Endothelial cell of umbilical vein (primary cell): ENCODE data around the gene FAM156B. TPM values are rescaled to one million over a fixed set of nuclear protein-coding genes. Genes with fewer than 3 reads are reported as not detected.
"Not testable (repeated sequence)": the region's sequence is repeated elsewhere in the genome, so short reads cannot be mapped to it uniquely, and the experiment has no call there.

Source experiments
- Bru-seq: library from RNA; stranded (reverse); fragments of 400-500 nt; gene quantifications from one replicate; lab custom pipeline; 2021; lab: Mats Ljungman, UMichigan
- BruChase-seq, 2 experiments: library from RNA; stranded (reverse); fragments of 400-500 nt; gene quantifications; one replicate each; lab custom pipeline; 2021; lab: Mats Ljungman, UMichigan
- BruUV-seq: library from RNA; stranded (reverse); fragments of 400-500 nt; replicated peaks from 2 replicates; lab custom pipeline; 2021; lab: Mats Ljungman, UMichigan
- CTCF ChIA-PET: fragments of 300-600, 350-600 bp; sonication (Branson Sonifier 250); formaldehyde crosslinking; loops from one replicate; lab custom pipeline; 2021; ENCODE audit warnings: antibody characterized with exemption, inconsistent platforms; lab: Charles Lee
- POLR2A ChIA-PET: fragments of 300-600, 350-600 bp; sonication (Branson Sonifier 250); formaldehyde crosslinking; loops from one replicate; lab custom pipeline; 2021; ENCODE audit warnings: antibody characterized with exemption, inconsistent platforms; lab: Charles Lee
- DNase-seq: peaks from one replicate; pipeline ENCODE4 v3.0.0-alpha.2; 2011; ENCODE audit warnings: low read depth, low spot score
- FAIRE-seq: peaks from 2 replicates; lab custom pipeline; 2011; peaks lifted over from hg19 to GRCh38; lab: Jason Lieb, UNC
- H2AFZ ChIP-seq: 2 replicates; pipeline ENCODE4 v1.6.0; 2012; ENCODE audit warnings: low read depth, low read length, control low read depth, inconsistent platforms
- H3K27ac ChIP-seq: 2 replicates; pipeline ENCODE4 v1.5.1; 2011; ENCODE audit warnings: low read depth, mild to moderate bottlenecking, control low read depth, low read length, moderate library complexity; ENCODE audit not compliant: insufficient read depth
- H3K27me3 ChIP-seq, 2 experiments: 2 replicates each; pipeline versions ENCODE4 v1.6.0 to v1.6.1; 2011; ENCODE audit warnings: low read length in 2 of 2, mixed read lengths in 1 of 2; ENCODE audit not compliant: control insufficient read depth in 2 of 2, insufficient read depth in 2 of 2
- H3K36me3 ChIP-seq, 2 experiments: 2 replicates in 1 of 2; 3 replicates in 1 of 2; pipeline ENCODE4 v1.5.1; 2011; ENCODE audit warnings: low read length in 2 of 2, mild to moderate bottlenecking in 1 of 2, moderate library complexity in 1 of 2; ENCODE audit not compliant: control insufficient read depth in 2 of 2, insufficient read depth in 2 of 2; ENCODE audit errors: extremely low read depth in 1 of 2
- H3K4me1 ChIP-seq: 3 replicates; pipeline ENCODE4 v1.5.1; 2011; ENCODE audit warnings: mild to moderate bottlenecking, low read length; ENCODE audit not compliant: control insufficient read depth, insufficient read depth; ENCODE audit errors: extremely low read depth
- H3K4me2 ChIP-seq: 2 replicates; pipeline ENCODE4 v1.6.1; 2011; ENCODE audit warnings: low read length, control low read depth, mixed read lengths; ENCODE audit not compliant: insufficient read depth
- H3K4me3 ChIP-seq, 3 experiments: fragments of 200-600 bp in 1 of 3; sonication (generic), shearing (Covaris generic) in 1 of 3; replicated peaks in 1 of 3; 2 replicates each; pipeline ENCODE4 v1.5.1; 2011 to 2016; ENCODE audit warnings: control low read depth in 3 of 3, low read length in 3 of 3, mild to moderate bottlenecking in 2 of 3, inconsistent platforms in 1 of 3, low read depth in 1 of 3, moderate library complexity in 1 of 3; ENCODE audit not compliant: insufficient read depth in 1 of 3
- H3K79me2 ChIP-seq: 2 replicates; pipeline ENCODE4 v1.6.0; 2012; ENCODE audit warnings: low read length, inconsistent platforms; ENCODE audit not compliant: control insufficient read depth, insufficient read depth
- H3K9ac ChIP-seq: replicated peaks from 2 replicates; pipeline ENCODE3; 2011; ENCODE audit warnings: low read length, control low read depth; ENCODE audit not compliant: insufficient read depth; ENCODE audit errors: extremely low read depth
- H3K9me1 ChIP-seq: replicated peaks from 3 replicates; pipeline ENCODE4 v1.6.0; 2011; ENCODE audit warnings: mild to moderate bottlenecking, low read length; ENCODE audit not compliant: control insufficient read depth, insufficient read depth; ENCODE audit errors: extremely low read depth
- H3K9me3 ChIP-seq: replicated peaks from 2 replicates; pipeline ENCODE4 v1.5.1; 2012; ENCODE audit warnings: low read length, inconsistent platforms; ENCODE audit not compliant: control insufficient read depth, insufficient read depth
- H4K20me1 ChIP-seq: replicated peaks from 2 replicates; pipeline ENCODE3; 2011; ENCODE audit warnings: mild to moderate bottlenecking, low read length; ENCODE audit not compliant: control insufficient read depth, insufficient read depth; ENCODE audit errors: extremely low read depth
- CTCF ChIP-seq, 2 donors: IDR thresholded peaks; 1 replicate in 1 of 2; 2 replicates in 1 of 2; pipeline ENCODE4 v1.5.1; 2011; ENCODE audit warnings: low read length in 2 of 2, mild to moderate bottlenecking in 2 of 2, moderate library complexity in 2 of 2, control low read depth in 1 of 2, inconsistent platforms in 1 of 2, low read depth in 1 of 2; ENCODE audit not compliant: insufficient read depth in 1 of 2; ENCODE audit errors: extremely low read depth in 1 of 2
- EZH2 ChIP-seq: IDR thresholded peaks from 2 replicates; pipeline ENCODE4 v1.6.1; 2012; ENCODE audit warnings: borderline replicate concordance, low read depth, mild to moderate bottlenecking, moderate library complexity, low read length, inconsistent platforms; ENCODE audit not compliant: severe bottlenecking
- FOS ChIP-seq: IDR thresholded peaks from 2 replicates; pipeline ENCODE4 v1.6.1; 2011; ENCODE audit warnings: mild to moderate bottlenecking, low read length, moderate library complexity, borderline replicate concordance; ENCODE audit not compliant: insufficient read depth
- GATA2 ChIP-seq: IDR thresholded peaks from 2 replicates; pipeline ENCODE4 v1.7.0; 2011; ENCODE audit warnings: low read depth, mild to moderate bottlenecking, moderate library complexity, mixed read lengths, low read length; ENCODE audit not compliant: insufficient read length, insufficient read depth
- JUN ChIP-seq: IDR thresholded peaks from 2 replicates; pipeline ENCODE4 v1.6.1; 2011; ENCODE audit warnings: borderline replicate concordance, low read depth; ENCODE audit not compliant: insufficient read length, insufficient read depth
- MAX ChIP-seq: IDR thresholded peaks from 2 replicates; pipeline ENCODE4 v1.6.1; 2011; ENCODE audit not compliant: insufficient read depth, insufficient read length
- MYC ChIP-seq: IDR thresholded peaks from one replicate; pipeline ENCODE4 v1.6.1; 2011; ENCODE audit warnings: mild to moderate bottlenecking, low read depth, low read length
- POLR2A ChIP-seq: IDR thresholded peaks from 2 replicates; pipeline ENCODE4 v1.6.1; 2012; ENCODE audit warnings: low read depth, mild to moderate bottlenecking, control low read depth, low read length
- POLR2AphosphoS5 ChIP-seq: IDR thresholded peaks from 2 replicates; pipeline ENCODE4 v1.6.1; 2012; ENCODE audit warnings: low read depth, mild to moderate bottlenecking, control low read depth, low read length, moderate library complexity; ENCODE audit not compliant: insufficient read depth
- dilution Hi-C: fragments of 300-500 bp; cut with MboI; formaldehyde crosslinking; loops from one replicate; pipeline ENCODE4 v1.15.0; 2019; ENCODE audit warnings: low sequenced_read_pairs; ENCODE audit not compliant: extremely low pct_ligation_motif_present
- intact Hi-C: fragments of 100-400 bp; cut with micrococcal nuclease; formaldehyde crosslinking; loops from one replicate; pipeline ENCODE4 v1.10.0; 2022
- long read RNA-seq: library from polyadenylated mRNA; stranded (forward); transcript quantifications from one replicate; pipeline ENCODE4 v2.0.0, GENCODE V29; 2021
- polyA minus RNA-seq, 3 experiments: library from RNA; depleted of rRNA, polyadenylated mRNA; stranded (reverse); fragments of >200 nt; gene quantifications; 1 replicate in 1 of 3; 2 replicates in 2 of 3; pipeline ENCODE4 v1.2.3, GENCODE V29; 2011
- polyA plus RNA-seq, 4 experiments: library from polyadenylated mRNA; depleted of rRNA in 3 of 4; stranded (reverse) in 3 of 4; unstranded in 1 of 4; fragments of >200 nt; gene quantifications; 2 replicates each; pipeline versions ENCODE4 v1.2.1 to v1.2.3, GENCODE V29; 2011 to 2012; ENCODE audit warnings: missing spikeins in 1 of 4
- total RNA-seq: library from RNA; stranded (reverse); gene quantifications from 2 replicates; pipeline ENCODE4 v1.2.3, GENCODE V29; 2021

FAM156B gene
- total RNA-seq (10.8 and 16.7 TPM in 2 replicates), polyA plus RNA-seq (33.9 and 35.4 TPM in 2 replicates), polyA minus RNA-seq (10.1 and 14.4 TPM in 2 replicates), Bru-seq, nascent RNA (percentile 21 among the genes with signal in this experiment), BruChase-seq, experiment 1, labeled RNA remaining after a 6-hour chase (percentile 11 among the genes with signal in this experiment), BruChase-seq, experiment 2, labeled RNA remaining after a 2-hour chase (percentile 20 among the genes with signal in this experiment)
- 15.0 and 24.5 TPM in 2 replicates for polyA plus RNA-seq (2011; cell fraction: cytosol; rRNA removed)
- polyA plus RNA-seq (2011; cell fraction: nucleus; rRNA removed), result 134 and 155 TPM in 2 replicates
- 8.2 and 12.8 TPM in 2 replicates for polyA plus RNA-seq (2012)
- polyA minus RNA-seq (2011; cell fraction: cytosol; rRNA and poly(A)+ RNA removed), result 15.0 TPM
- 9.4 and 12.7 TPM in 2 replicates for polyA minus RNA-seq (2011; cell fraction: nucleus; rRNA and poly(A)+ RNA removed)
- long read RNA-seq, transcript FAM156B-201 (3 exons, 2,537 nt), result major isoform, 18 of 43 reads
- long read RNA-seq, transcript FAM156B-203 (4 exons, 2,942 nt), result minor isoform, 5 of 43 reads
- long read RNA-seq, partial matches to known transcripts, result 1 of 43 reads
- long read RNA-seq, other reads (novel, unspliced or antisense), result 17 of 43 reads

- BruUV-seq, H3K9me3 ChIP-seq, dilution Hi-C loops, H3K27me3 ChIP-seq, H3K4me2 ChIP-seq, DNase-seq, H3K79me2 ChIP-seq, POLR2A ChIA-PET, H3K27ac ChIP-seq, CTCF ChIA-PET, H4K20me1 ChIP-seq, H2AFZ ChIP-seq, intact Hi-C loops, H3K9ac ChIP-seq, H3K4me1 ChIP-seq, H3K36me3 ChIP-seq, H3K4me3 ChIP-seq, H3K9me1 ChIP-seq: not testable (repeated sequence)
- FAIRE-seq, result peak; percentile 99
Measured at GRCh38 chrX:52896855-52897709, at the start of gene FAM156B. FAM156B (plus strand) TSS chrX:52897330; CDS start chrX:52907226, 9,896 bp downstream.

- no peak overlapping the region for H2AFZ ChIP-seq
- no peak overlapping the region for H3K27ac ChIP-seq
- H3K4me3 ChIP-seq, result no peak overlapping the region
- H4K20me1 ChIP-seq, result no peaks in the 10 kb centered on the region
- no TSS peak for BruUV-seq
- H3K9ac ChIP-seq, result no peak overlapping the region
- H3K9me3 ChIP-seq, result no peaks in the 10 kb centered on the region
- no peak for TF ChIP-seq GATA2
- TF ChIP-seq POLR2A, result no peak
- TF ChIP-seq JUN, result no peak
- TF ChIP-seq POLR2AphosphoS5, result no peak
- TF ChIP-seq FOS, result no peak
- TF ChIP-seq MYC, result no peak
- no peak for TF ChIP-seq MAX
- no peak for TF ChIP-seq EZH2
- no peak for TF ChIP-seq CTCF (IDR thresholded peaks at IDR 0.05; ENCODE audit: extremely low read depth in 1 of 2, insufficient read depth in 1 of 2, low read depth in 1 of 2, low read length in 2 of 2)
- H3K27me3 ChIP-seq, result no peaks in the 10 kb centered on the region
- DNase-seq (no peak), FAIRE-seq (no peak)
- H3K36me3 ChIP-seq, result no peaks in the 10 kb centered on the region
- no peaks in the 10 kb centered on the region for H3K9me1 ChIP-seq
- dilution Hi-C loops, result no loop called here
- H3K4me1 ChIP-seq, result no peaks in the 10 kb centered on the region
- H3K4me2 ChIP-seq, result no peak overlapping the region
- intact Hi-C loops, result no loop called here
- H3K79me2 ChIP-seq, result no peaks in the 10 kb centered on the region
- POLR2A ChIA-PET, result no interaction called here
- CTCF ChIA-PET, result no interaction called here
Measured at GRCh38 chrX:52852110-52852860, 44.8 kb upstream of the FAM156B start.
